ENCODE results near the gene CCL23.

The CCL23 gene, protein sequence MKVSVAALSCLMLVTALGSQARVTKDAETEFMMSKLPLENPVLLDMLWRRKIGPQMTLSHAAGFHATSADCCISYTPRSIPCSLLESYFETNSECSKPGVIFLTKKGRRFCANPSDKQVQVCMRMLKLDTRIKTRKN

GRCh38 chr17:36017799-36018198, at the start of gene CCL23:
CCL23 (minus strand) TSS chr17:36017972; CDS start chr17:36017897, 75 bp downstream.
- Histone ChIP-seq H3K4me3 (ENCODE audit: low read depth in 1 of 2, low read length in 2 of 2) (no peak within 1 kb of the TSS), H3K36me3 (ENCODE audit: control insufficient read depth in 1 of 2, insufficient read depth in 2 of 2, low read length in 2 of 2) (no peaks in the 10 kb centered on the region), H3K9me3 (ENCODE audit: control insufficient read depth in 1 of 2, low read length in 2 of 2) (no peaks in the 10 kb centered on the region), H3K4me1 (ENCODE audit: control insufficient read depth in 1 of 2, insufficient read depth in 2 of 2, low read length in 2 of 2) (no peaks in the 10 kb centered on the region), H3K27ac (ENCODE audit: low read depth, low read length) (no peak within 1 kb of the TSS), H3K9ac (ENCODE audit: low read depth in 1 of 2, low read length in 2 of 2) (no peak within 1 kb of the TSS), H3K27me3 (ENCODE audit: control insufficient read depth in 1 of 2, insufficient read depth in 2 of 2, low read length in 2 of 2) (no peaks in the 10 kb centered on the region)

- Histone ChIP-seq H3K4me1 (ENCODE audit: control insufficient read depth in 1 of 2, insufficient read depth in 2 of 2, low read length in 2 of 2) (no peaks in the 10 kb centered on the region), H3K36me3 (ENCODE audit: control insufficient read depth in 1 of 2, insufficient read depth in 2 of 2, low read length in 2 of 2) (no peaks in the 10 kb centered on the region), H3K9ac (ENCODE audit: low read depth in 1 of 2, low read length in 2 of 2) (no peak overlapping the region), H3K27ac (ENCODE audit: low read depth, low read length) (no peak overlapping the region), H3K9me3 (ENCODE audit: control insufficient read depth in 1 of 2, low read length in 2 of 2) (no peaks in the 10 kb centered on the region), H3K4me3 (ENCODE audit: low read depth in 1 of 2, low read length in 2 of 2) (no peak overlapping the region), H3K27me3 (ENCODE audit: control insufficient read depth in 1 of 2, insufficient read depth in 2 of 2, low read length in 2 of 2) (no peaks in the 10 kb centered on the region)
These were observed 48.7 kb upstream of the CCL23 start for GRCh38 chr17:36066365-36066985.

GRCh38 chr17:36063786-36064541, 46.2 kb upstream of the CCL23 start, which contains the start of gene CCL18:
CCL18 (plus strand) TSS chr17:36064272; CDS start chr17:36064343, 71 bp downstream.
- H3K27ac ChIP-seq (ENCODE audit: low read depth, low read length) = no peak within 1 kb of the TSS
- no peak within 1 kb of the TSS for H3K4me3 ChIP-seq (ENCODE audit: low read depth in 1 of 2, low read length in 2 of 2)
- H3K27me3 ChIP-seq (ENCODE audit: control insufficient read depth in 1 of 2, insufficient read depth in 2 of 2, low read length in 2 of 2) = no peaks in the 10 kb centered on the region
- H3K9ac ChIP-seq (ENCODE audit: low read depth in 1 of 2, low read length in 2 of 2) = no peak within 1 kb of the TSS
- no peaks in the 10 kb centered on the region for H3K9me3 ChIP-seq (ENCODE audit: control insufficient read depth in 1 of 2, low read length in 2 of 2)
- no peaks in the 10 kb centered on the region for H3K4me1 ChIP-seq (ENCODE audit: control insufficient read depth in 1 of 2, insufficient read depth in 2 of 2, low read length in 2 of 2)
- H3K36me3 ChIP-seq (ENCODE audit: control insufficient read depth in 1 of 2, insufficient read depth in 2 of 2, low read length in 2 of 2) = no peaks in the 10 kb centered on the region

DNA sequence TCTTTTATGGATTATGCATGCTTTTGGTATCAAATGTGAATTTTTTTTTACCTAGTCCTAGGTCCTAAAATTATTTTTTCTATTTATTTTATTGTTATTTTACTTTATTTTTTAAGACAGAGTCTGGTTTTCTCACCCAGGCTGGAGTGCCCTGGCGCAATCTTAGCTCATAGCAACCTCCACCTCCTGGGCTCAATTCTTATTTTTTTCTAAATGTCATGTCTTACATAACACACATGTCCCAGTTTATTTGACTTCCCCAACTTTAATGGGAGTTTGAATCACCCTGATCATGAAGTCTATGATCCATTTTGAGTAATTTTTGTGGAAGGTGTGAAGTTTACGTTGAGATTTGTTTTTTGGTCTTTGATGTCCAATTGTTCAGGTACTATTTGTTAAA, 43.0 kb upstream of the CCL23 start:
- Histone ChIP-seq H3K27ac (ENCODE audit: low read depth, low read length) (no peak overlapping the region), H3K9me3 (ENCODE audit: control insufficient read depth in 1 of 2, low read length in 2 of 2) (no peaks in the 10 kb centered on the region), H3K27me3 (ENCODE audit: control insufficient read depth in 1 of 2, insufficient read depth in 2 of 2, low read length in 2 of 2) (no peaks in the 10 kb centered on the region), H3K4me3 (ENCODE audit: low read depth in 1 of 2, low read length in 2 of 2) (no peak overlapping the region), H3K9ac (ENCODE audit: low read depth in 1 of 2, low read length in 2 of 2) (no peak overlapping the region), H3K4me1 (ENCODE audit: control insufficient read depth in 1 of 2, insufficient read depth in 2 of 2, low read length in 2 of 2) (no peaks in the 10 kb centered on the region), H3K36me3 (ENCODE audit: control insufficient read depth in 1 of 2, insufficient read depth in 2 of 2, low read length in 2 of 2) (no peaks in the 10 kb centered on the region)

GRCh38 chr17:36059406-36059805, 41.6 kb upstream of the CCL23 start:
- H3K27ac ChIP-seq (ENCODE audit: low read depth, low read length) = no peak overlapping the region
- H3K9me3 ChIP-seq (ENCODE audit: control insufficient read depth in 1 of 2, low read length in 2 of 2) = no peaks in the 10 kb centered on the region
- no peaks in the 10 kb centered on the region for H3K36me3 ChIP-seq (ENCODE audit: control insufficient read depth in 1 of 2, insufficient read depth in 2 of 2, low read length in 2 of 2)
- no peak overlapping the region for H3K9ac ChIP-seq (ENCODE audit: low read depth in 1 of 2, low read length in 2 of 2)
- H3K4me1 ChIP-seq (ENCODE audit: control insufficient read depth in 1 of 2, insufficient read depth in 2 of 2, low read length in 2 of 2) = no peaks in the 10 kb centered on the region
- no peaks in the 10 kb centered on the region for H3K27me3 ChIP-seq (ENCODE audit: control insufficient read depth in 1 of 2, insufficient read depth in 2 of 2, low read length in 2 of 2)
- no peak overlapping the region for H3K4me3 ChIP-seq (ENCODE audit: low read depth in 1 of 2, low read length in 2 of 2)

DNA sequence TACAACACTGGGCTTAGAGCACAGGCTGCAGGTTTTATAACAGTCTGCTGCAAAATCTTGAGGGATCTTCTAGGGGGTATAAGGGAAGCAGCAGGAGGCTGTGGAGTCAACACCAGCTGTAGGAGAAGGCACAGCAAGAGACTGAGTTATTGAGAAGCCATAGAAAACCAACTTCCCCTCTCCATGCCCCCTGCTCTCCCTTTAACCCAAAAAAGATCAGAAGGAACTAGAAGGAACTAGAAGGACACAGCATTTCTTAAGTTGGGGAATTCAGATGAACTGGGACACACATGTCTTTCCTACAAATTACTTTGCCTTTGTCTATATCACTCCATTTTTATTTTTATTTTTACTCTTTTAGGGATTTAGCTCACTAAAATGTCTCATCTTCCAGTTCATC, 40.1 kb upstream of the CCL23 start:
- Histone ChIP-seq H3K4me1 (ENCODE audit: control insufficient read depth in 1 of 2, insufficient read depth in 2 of 2, low read length in 2 of 2) (no peaks in the 10 kb centered on the region), H3K9ac (ENCODE audit: low read depth in 1 of 2, low read length in 2 of 2) (no peak overlapping the region), H3K27ac (ENCODE audit: low read depth, low read length) (no peak overlapping the region), H3K27me3 (ENCODE audit: control insufficient read depth in 1 of 2, insufficient read depth in 2 of 2, low read length in 2 of 2) (no peaks in the 10 kb centered on the region), H3K4me3 (ENCODE audit: low read depth in 1 of 2, low read length in 2 of 2) (no peak overlapping the region), H3K36me3 (ENCODE audit: control insufficient read depth in 1 of 2, insufficient read depth in 2 of 2, low read length in 2 of 2) (no peaks in the 10 kb centered on the region), H3K9me3 (ENCODE audit: control insufficient read depth in 1 of 2, low read length in 2 of 2) (no peaks in the 10 kb centered on the region)

GRCh38 chr17:36055921-36056520, 38.2 kb upstream of the CCL23 start:
- no peak overlapping the region for H3K27ac ChIP-seq (ENCODE audit: low read depth, low read length)

DNA sequence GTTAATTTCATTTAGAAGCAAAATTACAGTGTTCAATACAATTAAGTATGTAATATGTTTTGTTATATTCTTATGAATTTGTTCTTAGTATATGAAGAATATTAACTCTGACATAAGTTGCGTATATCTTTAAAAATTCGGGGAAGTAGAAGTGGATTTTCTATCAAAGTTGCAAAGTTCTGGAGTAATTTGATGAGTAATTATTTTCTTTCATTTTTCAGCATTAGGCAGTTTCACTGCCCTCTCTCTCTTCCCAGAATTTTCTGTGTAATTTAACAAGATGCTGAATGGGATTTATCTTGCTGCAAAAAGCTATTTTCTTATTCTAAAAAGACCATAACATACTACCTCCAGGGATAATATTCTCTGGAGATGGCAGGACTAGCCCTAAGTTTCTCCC, 37.4 kb upstream of the CCL23 start:
- Histone ChIP-seq H3K27me3 (ENCODE audit: control insufficient read depth in 1 of 2, insufficient read depth in 2 of 2, low read length in 2 of 2) (no peaks in the 10 kb centered on the region), H3K36me3 (ENCODE audit: control insufficient read depth in 1 of 2, insufficient read depth in 2 of 2, low read length in 2 of 2) (no peaks in the 10 kb centered on the region), H3K9ac (ENCODE audit: low read depth in 1 of 2, low read length in 2 of 2) (no peak overlapping the region), H3K4me3 (ENCODE audit: low read depth in 1 of 2, low read length in 2 of 2) (no peak overlapping the region), H3K9me3 (ENCODE audit: control insufficient read depth in 1 of 2, low read length in 2 of 2) (no peaks in the 10 kb centered on the region), H3K4me1 (ENCODE audit: control insufficient read depth in 1 of 2, insufficient read depth in 2 of 2, low read length in 2 of 2) (no peaks in the 10 kb centered on the region), H3K27ac (ENCODE audit: low read depth, low read length) (no peak overlapping the region)

More at GRCh38 chr17:36055921-36056520, 38.2 kb upstream of the CCL23 start:
- no peak overlapping the region for H3K9ac ChIP-seq (ENCODE audit: low read depth in 1 of 2, low read length in 2 of 2)
- H3K4me3 ChIP-seq (ENCODE audit: low read depth in 1 of 2, low read length in 2 of 2) = no peak overlapping the region
- no peaks in the 10 kb centered on the region for H3K4me1 ChIP-seq (ENCODE audit: control insufficient read depth in 1 of 2, insufficient read depth in 2 of 2, low read length in 2 of 2)
- H3K27me3 ChIP-seq (ENCODE audit: control insufficient read depth in 1 of 2, insufficient read depth in 2 of 2, low read length in 2 of 2) = no peaks in the 10 kb centered on the region
- H3K9me3 ChIP-seq (ENCODE audit: control insufficient read depth in 1 of 2, low read length in 2 of 2) = no peaks in the 10 kb centered on the region
- H3K36me3 ChIP-seq (ENCODE audit: control insufficient read depth in 1 of 2, insufficient read depth in 2 of 2, low read length in 2 of 2) = no peaks in the 10 kb centered on the region

GRCh38 chr17:36049643-36050042, 31.9 kb upstream of the CCL23 start:
- no peaks in the 10 kb centered on the region for H3K36me3 ChIP-seq (ENCODE audit: control insufficient read depth in 1 of 2, insufficient read depth in 2 of 2, low read length in 2 of 2)
- peaks cover 0 to 2% of the 10 kb centered on the region in 2 donors for H3K9me3 ChIP-seq (ENCODE audit: control insufficient read depth in 1 of 2, low read length in 2 of 2)
- H3K27ac ChIP-seq (ENCODE audit: low read depth, low read length) = no peak overlapping the region
- H3K4me1 ChIP-seq (ENCODE audit: control insufficient read depth in 1 of 2, insufficient read depth in 2 of 2, low read length in 2 of 2) = peaks cover 0 to 10% of the 10 kb centered on the region in 2 donors
- no peaks in the 10 kb centered on the region for H3K27me3 ChIP-seq (ENCODE audit: control insufficient read depth in 1 of 2, insufficient read depth in 2 of 2, low read length in 2 of 2)
- no peak overlapping the region for H3K9ac ChIP-seq (ENCODE audit: low read depth in 1 of 2, low read length in 2 of 2)
- H3K4me3 ChIP-seq (ENCODE audit: low read depth in 1 of 2, low read length in 2 of 2) = no peak overlapping the region

DNA sequence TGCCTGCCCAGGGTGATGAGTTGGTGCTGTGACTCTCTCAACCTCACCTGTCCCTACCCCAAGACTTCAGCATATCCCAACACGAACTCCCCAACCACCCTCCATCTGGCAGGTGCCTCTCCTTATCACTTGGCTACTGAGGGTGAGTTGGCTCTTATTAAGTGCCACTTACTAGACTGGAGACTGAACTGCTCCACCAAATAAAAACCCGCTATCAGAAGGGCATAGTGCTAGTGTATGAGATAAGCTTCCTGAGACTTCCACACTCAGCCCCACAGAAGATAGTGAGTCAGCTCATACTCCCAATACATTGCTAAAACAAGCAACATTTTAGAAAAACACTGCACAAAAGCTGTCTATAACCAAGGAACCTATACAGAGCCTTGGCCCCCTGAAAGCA, 30.3 kb upstream of the CCL23 start:
- Histone ChIP-seq H3K4me3 (ENCODE audit: low read depth in 1 of 2, low read length in 2 of 2) (no peak overlapping the region), H3K36me3 (ENCODE audit: control insufficient read depth in 1 of 2, insufficient read depth in 2 of 2, low read length in 2 of 2) (no peaks in the 10 kb centered on the region), H3K27ac (ENCODE audit: low read depth, low read length) (no peak overlapping the region), H3K9ac (ENCODE audit: low read depth in 1 of 2, low read length in 2 of 2) (no peak overlapping the region), H3K27me3 (ENCODE audit: control insufficient read depth in 1 of 2, insufficient read depth in 2 of 2, low read length in 2 of 2) (no peaks in the 10 kb centered on the region), H3K9me3 (ENCODE audit: control insufficient read depth in 1 of 2, low read length in 2 of 2) (peaks cover 0 to 2% of the 10 kb centered on the region in 2 donors), H3K4me1 (ENCODE audit: control insufficient read depth in 1 of 2, insufficient read depth in 2 of 2, low read length in 2 of 2) (peaks cover 0 to 10% of the 10 kb centered on the region in 2 donors)
